ENCODE results near the gene TSR2.

TSR2 gene, protein sequence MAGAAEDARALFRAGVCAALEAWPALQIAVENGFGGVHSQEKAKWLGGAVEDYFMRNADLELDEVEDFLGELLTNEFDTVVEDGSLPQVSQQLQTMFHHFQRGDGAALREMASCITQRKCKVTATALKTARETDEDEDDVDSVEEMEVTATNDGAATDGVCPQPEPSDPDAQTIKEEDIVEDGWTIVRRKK

DNA sequence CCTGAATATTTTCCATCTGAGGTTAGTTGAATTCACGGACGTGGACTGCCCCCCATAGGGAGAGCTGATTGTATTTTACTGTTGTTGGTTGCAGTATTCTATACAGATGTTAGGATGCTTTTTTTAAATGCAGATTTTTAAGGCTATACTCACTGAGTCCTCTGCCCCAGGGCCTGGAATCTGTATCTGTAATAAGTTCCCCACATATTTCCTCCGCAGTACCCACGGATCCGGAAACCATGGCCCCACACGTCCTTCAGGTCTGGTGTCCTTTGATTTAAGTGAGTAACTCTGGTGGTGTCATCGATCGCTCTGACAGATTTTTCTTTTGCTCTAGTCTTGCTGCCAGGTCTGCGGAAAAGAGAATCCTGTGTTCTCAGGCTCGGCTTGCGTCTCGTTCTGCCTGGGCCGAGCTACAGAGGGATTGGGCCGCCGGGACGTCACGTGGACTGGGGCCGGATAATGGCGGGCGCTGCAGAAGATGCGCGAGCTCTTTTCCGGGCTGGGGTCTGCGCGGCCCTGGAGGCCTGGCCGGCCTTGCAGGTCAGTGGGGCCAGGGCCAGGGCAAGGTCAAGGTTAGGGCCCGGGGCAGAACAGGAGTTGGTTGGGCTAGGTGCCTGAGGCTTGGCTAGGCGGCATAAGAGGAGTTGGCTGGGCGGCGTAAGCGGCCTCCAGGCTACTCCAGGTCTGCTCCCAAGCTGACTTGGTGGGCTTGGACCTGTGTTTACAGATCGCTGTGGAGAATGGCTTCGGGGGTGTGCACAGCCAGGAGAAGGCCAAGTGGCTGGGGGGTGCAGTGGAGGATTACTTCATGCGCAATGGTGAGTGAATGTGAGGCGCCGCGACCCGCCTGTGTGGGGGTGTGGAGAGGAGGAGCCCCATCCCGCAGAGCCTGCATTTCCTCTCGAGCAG lies at the start of gene TSR2:
TSS of gene TSR2 (plus strand) at position 445 of the 912 bp plus-strand sequence. CDS start at position 463, 18 bp downstream.
- Histone ChIP-seq H3K4me3 (ENCODE audit: low read depth in 1 of 2, low read length in 1 of 2) (peak within 1 kb of the TSS; percentile 65 to 80), H3K9me3 (no peaks in the 10 kb centered on the region), H3K4me1 (ENCODE audit: control insufficient read depth in 1 of 2, insufficient read depth in 1 of 2, low read depth in 1 of 2, low read length in 1 of 2) (peaks cover 6 to 9% of the 10 kb centered on the region in 2 experiments), H3K27me3 (no peaks in the 10 kb centered on the region), H3K27ac (no peak within 1 kb of the TSS), H3K36me3 (peaks cover 8% of the 10 kb centered on the region)
- TF ChIP-seq, protein P1, sequence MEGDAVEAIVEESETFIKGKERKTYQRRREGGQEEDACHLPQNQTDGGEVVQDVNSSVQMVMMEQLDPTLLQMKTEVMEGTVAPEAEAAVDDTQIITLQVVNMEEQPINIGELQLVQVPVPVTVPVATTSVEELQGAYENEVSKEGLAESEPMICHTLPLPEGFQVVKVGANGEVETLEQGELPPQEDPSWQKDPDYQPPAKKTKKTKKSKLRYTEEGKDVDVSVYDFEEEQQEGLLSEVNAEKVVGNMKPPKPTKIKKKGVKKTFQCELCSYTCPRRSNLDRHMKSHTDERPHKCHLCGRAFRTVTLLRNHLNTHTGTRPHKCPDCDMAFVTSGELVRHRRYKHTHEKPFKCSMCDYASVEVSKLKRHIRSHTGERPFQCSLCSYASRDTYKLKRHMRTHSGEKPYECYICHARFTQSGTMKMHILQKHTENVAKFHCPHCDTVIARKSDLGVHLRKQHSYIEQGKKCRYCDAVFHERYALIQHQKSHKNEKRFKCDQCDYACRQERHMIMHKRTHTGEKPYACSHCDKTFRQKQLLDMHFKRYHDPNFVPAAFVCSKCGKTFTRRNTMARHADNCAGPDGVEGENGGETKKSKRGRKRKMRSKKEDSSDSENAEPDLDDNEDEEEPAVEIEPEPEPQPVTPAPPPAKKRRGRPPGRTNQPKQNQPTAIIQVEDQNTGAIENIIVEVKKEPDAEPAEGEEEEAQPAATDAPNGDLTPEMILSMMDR (IDR thresholded peaks at IDR 0.05), result no peak

DNA sequence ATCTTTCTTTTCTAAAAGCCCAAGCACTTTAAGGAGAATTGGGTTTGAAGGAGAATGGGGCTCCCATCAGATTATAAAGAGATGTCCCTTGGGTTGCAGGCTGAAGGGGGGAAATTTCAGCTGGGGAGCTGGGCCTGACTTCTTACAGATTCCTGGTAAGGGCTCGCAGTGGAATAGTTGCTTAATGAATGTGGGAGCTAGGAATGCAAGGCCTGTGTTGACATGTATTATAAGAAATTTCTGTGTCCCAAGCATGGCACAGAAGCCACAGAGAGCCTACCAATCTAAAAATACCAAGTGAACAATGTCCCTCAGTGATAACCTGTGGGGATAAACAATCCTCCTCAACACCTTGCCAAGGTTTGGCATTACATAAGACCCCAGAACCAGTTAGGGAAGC lies 43.1 kb upstream of the TSR2 start:
- no peak overlapping the region for H3K27ac ChIP-seq
- H3K36me3 ChIP-seq, result no peaks in the 10 kb centered on the region
- H3K4me3 ChIP-seq (ENCODE audit: low read depth in 1 of 2, low read length in 1 of 2), result no peak overlapping the region
- no peaks in the 10 kb centered on the region for H3K4me1 ChIP-seq (ENCODE audit: control insufficient read depth in 1 of 2, insufficient read depth in 1 of 2, low read depth in 1 of 2, low read length in 1 of 2)
- no peaks in the 10 kb centered on the region for H3K9me3 ChIP-seq
- no peaks in the 10 kb centered on the region for H3K27me3 ChIP-seq
- TF ChIP-seq, protein P1 (IDR thresholded peaks at IDR 0.05), result no peak

DNA sequence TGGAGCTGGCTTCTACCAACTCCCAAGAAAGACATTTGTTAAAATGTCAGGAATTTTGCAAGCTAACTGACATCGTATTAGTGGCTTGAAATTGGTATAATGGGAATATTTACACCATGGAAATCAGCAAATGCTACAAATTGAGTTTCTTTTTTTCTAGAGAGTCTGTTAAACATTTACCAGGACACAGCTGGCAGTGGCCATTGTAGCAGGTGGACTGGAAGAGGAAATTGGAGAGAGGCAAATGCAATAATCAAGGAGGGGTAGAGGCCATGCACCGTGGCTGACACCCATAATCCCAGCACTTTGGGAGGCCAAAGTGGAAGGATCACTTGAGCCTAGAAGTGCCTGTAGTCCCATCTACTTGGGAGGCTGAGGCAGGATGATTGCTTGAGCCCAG lies 32.9 kb upstream of the TSR2 start:
- Histone ChIP-seq H3K27ac (no peak overlapping the region), H3K4me3 (ENCODE audit: low read depth in 1 of 2, low read length in 1 of 2) (no peak overlapping the region), H3K4me1 (ENCODE audit: control insufficient read depth in 1 of 2, insufficient read depth in 1 of 2, low read depth in 1 of 2, low read length in 1 of 2) (peaks cover 5 to 7% of the 10 kb centered on the region in 2 experiments), H3K9me3 (no peaks in the 10 kb centered on the region), H3K27me3 (peaks cover 15% of the 10 kb centered on the region), H3K36me3 (no peaks in the 10 kb centered on the region)
- TF ChIP-seq, protein P1 (IDR thresholded peaks at IDR 0.05), result no peak

DNA sequence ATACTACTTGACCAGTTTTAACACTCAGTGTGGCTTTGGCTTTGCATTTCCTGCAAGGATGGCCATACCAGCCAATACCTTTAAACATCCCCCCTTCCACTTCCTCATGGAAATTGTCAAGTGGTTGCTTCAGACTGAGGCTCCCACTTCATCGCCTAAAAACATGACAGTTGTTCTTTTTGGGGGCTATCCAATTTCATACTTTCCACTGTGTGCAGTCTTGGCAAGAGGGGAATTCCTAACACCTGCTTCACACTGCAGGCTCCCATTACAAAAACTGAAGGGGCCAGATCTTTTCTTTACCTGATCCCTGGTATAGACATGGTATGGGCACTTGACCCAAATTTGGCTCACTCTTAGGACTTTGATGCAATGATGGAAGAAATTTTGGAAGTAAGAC lies 28.5 kb upstream of the TSR2 start:
- H3K4me3 ChIP-seq (ENCODE audit: low read depth in 1 of 2, low read length in 1 of 2), result no peak overlapping the region
- H3K9me3 ChIP-seq, result no peaks in the 10 kb centered on the region
- no peak overlapping the region for H3K27ac ChIP-seq
- peaks cover 5 to 7% of the 10 kb centered on the region in 2 experiments for H3K4me1 ChIP-seq (ENCODE audit: control insufficient read depth in 1 of 2, insufficient read depth in 1 of 2, low read depth in 1 of 2, low read length in 1 of 2)
- no peaks in the 10 kb centered on the region for H3K36me3 ChIP-seq
- H3K27me3 ChIP-seq, result peaks cover 33% of the 10 kb centered on the region
- TF ChIP-seq, protein P1 (IDR thresholded peaks at IDR 0.05), result no peak

DNA sequence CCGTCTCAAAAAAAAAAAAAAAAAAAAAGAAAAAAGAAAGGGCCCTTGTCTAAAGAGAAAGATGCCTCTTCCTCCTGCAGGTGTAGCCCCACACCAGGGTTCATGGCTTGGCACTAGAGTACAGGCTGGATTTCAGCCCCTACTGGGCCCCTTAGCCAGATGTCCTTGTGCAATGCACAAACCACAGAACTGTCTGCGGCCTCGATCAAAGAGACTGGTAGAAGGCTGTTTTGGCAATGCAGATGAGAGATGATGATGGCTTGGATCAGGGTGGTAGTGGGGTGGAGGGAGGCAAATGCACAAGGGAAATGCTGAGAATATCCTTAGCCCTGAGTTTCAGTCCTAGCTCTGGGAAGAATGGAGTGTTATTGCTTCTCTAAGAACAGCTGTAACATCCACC lies 26.5 kb upstream of the TSR2 start:
- Histone ChIP-seq H3K4me1 (ENCODE audit: control insufficient read depth in 1 of 2, insufficient read depth in 1 of 2, low read depth in 1 of 2, low read length in 1 of 2) (peaks cover 5 to 7% of the 10 kb centered on the region in 2 experiments), H3K9me3 (no peaks in the 10 kb centered on the region), H3K4me3 (ENCODE audit: low read depth in 1 of 2, low read length in 1 of 2) (no peak overlapping the region), H3K27ac (no peak overlapping the region), H3K36me3 (no peaks in the 10 kb centered on the region), H3K27me3 (peaks cover 20% of the 10 kb centered on the region)
- TF ChIP-seq, protein P1 (IDR thresholded peaks at IDR 0.05), result no peak

Data from neutrophil (primary cell).